ENCODE measurements around the gene JAZF1.

JAZF1 gene

DNA sequence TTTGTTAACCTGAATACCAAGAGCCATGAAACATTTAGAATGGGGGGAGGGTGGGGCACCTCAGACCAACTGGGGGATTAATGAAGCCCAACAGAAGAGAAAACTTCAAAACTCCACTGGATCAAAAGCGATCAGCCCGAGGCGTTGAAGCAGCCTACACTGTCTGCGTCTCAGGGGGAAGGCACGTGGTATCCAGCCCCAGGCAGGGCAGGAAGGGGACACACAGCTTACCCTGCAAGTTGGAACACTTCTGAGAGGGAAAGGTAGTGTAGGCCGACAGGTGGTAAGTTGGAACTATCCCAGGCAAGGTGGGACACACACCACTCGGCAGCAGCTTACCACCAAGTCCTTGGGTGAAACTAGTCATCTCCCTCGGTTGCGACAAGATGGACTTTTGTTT, 337.7 kb downstream of the JAZF1 start:
- DNase-seq (ENCODE audit: low spot score) (no peak), FAIRE-seq (no peak)

DNA sequence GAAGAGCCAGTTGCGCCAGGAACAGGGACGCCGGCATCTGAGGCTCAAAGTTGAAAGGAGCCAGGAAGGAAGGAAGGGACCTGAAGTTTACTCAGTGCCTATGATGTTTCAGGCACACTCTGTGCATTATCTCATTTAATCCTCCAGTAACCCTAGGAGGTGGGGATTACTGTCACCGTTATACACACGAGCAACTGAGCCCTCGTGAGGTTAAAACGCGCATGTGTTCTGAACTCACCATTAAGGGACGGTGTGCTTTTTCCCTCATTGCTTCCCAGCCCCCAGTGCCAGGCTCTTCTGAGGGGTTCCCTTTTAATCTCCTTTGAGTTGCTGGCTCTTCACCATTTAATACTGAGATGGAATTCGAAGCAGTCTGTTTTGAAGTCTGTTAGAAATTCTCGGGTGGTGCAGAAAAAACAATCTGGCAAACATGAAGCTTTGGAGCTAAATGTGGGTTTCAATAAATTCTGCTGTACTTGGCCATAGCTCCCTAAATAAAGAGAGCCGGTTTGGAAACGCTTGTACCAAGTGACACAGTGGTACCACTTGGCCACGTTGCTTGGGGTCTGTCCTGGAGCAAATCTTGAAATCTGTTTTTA, 338.4 kb downstream of the JAZF1 start:
- no peak for DNase-seq (ENCODE audit: low spot score)
- FAIRE-seq = no peak

DNA sequence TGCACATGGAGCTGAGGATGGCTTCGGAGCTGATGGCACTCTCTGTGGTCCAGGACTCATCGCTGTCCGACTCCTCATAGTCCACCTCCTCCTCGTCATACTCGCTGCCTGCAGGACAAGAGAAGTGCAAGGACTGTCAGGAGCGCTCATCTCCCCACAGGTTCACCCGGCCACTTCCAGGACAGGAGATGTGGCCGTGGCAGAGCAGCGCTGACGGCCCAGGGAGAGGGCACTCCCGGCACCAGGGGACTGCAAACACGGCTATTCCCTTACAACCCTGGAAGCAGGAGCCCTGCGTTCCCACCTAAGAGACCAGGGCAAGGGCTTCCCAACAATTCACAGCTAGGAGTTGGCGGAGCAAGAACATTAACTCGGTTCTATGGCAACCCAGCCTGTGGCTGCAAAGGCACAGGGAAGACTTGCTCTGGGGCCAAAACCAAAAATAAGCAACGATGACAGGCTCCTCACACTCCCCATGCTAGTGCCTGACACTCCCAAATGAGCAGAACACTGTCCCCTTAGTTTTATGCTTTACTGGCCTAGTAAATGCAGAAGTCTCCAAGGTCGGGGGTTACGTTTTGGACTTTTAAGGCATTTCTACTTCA, 339.7 kb downstream of the JAZF1 start:
- no peak for DNase-seq (ENCODE audit: low spot score)
- no peak for FAIRE-seq

DNA sequence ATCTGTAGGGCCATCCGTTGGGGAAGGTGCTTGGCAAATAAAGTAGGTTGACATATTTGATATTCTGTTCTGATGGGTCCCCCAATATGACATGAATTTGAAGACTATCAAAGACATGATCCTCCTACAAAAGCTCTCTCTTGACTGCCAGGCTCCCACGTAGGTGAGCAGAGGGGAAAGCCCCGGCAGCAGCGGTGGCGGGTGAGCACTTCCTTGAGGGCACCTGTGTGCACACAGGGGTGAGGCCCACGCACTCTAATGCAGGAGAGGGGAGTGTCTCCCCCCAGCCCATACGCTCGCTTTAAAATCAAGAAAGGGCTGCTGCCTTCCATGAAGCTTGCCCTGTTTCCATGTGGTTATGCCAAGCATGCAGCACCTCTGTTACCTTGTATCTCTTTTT, 340.3 kb downstream of the JAZF1 start:
- DNase-seq (ENCODE audit: low spot score) = no peak
- FAIRE-seq = no peak

DNA sequence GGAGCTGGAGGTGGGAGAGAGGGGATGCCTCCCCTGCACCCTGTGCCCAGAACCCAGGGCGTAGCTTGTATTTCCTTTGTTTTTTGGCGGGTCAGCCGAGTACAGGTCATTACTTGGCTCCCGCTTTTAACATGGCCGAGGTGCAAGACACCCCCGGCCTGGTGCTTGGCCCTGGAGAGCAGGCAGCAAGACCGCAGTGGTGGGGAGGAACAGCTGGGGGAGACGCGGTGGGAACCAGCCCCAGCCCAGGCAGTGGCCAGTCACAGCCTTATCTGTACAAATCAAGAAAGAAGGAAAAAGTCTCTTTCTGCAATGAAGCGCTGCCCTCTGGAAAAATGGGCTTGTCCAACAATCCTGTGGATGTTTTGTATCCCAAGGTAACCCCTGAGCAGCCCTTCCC, 341.5 kb downstream of the JAZF1 start:
- no peak for FAIRE-seq
- no peak for DNase-seq (ENCODE audit: low spot score)

DNA sequence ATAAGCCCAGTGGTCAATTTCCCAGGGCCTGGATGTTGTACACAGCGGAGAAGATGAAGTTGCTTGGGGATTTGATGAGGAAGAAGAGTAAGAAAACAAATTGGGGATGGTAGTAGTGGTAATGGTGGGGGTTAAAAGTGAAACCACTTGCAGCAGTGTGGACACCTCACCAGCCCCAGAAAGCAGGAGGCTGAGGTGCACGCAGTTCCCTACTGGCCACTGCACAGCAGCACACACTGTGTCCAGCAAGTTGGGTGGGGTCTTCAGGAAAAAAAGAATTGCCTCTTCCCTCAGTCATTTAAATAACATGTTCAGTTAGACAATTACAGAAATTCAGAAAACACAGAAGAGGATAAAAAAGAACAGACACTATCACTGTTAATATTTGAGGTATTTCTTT, 344.1 kb downstream of the JAZF1 start:
- no peak for DNase-seq (ENCODE audit: low spot score)
- FAIRE-seq = no peak

DNA sequence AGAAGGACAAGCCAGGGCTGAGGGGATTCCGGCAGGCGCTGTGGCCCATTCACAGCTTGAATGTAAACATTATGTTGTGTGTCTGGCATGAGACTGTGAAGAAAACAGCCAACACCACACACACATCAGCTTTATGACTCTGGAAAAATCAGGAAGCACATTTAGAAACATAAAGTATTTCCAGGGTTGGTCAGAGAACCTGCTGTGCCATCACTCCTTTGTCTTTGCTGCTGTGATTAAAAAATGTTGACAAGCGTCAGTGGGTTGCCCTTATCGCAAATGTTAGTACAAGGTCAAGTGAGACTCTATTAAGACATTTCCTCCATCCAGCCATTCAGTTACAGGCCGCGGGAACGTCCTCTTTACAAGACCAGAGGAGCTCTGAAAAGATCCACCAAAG, 345.2 kb downstream of the JAZF1 start:
- FAIRE-seq (no peak), DNase-seq (ENCODE audit: low spot score) (no peak)

DNA sequence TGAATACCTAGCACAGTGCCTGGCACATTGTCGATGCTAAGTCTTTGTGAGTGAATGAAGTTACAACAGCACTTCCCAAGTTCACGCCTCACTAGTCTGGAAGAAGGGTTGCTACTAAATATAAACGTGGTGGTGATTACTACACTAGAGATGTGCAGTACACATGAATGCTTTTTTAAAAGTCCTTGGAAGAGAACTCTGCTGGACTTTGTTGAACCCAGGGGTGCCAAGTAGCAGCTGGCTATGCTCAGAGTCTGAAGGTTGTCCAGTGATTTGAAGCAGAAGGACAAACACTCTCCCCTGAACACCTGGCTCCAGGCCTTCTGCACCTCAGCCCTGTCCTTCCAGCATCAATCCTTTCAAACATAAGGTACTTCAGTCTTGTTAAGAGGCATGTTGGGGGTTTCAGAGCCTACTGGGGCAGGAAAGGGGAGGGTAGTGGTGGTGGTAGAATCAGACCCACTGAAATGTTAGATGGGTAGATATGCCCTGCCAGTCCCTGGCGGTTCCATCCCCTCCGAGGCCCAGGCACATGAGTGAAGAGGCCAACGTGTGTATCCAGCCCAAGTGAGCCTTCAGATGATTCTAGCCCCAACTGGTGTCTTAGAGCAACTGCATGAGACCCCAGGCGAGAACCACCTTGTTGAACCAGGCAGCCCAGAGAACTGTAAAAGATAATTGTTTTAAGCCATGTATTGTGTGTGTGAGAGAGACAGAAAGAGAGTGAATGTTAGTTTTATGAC, 346.2 kb downstream of the JAZF1 start:
- DNase-seq (ENCODE audit: low spot score) = no peak
- FAIRE-seq = no peak

DNA sequence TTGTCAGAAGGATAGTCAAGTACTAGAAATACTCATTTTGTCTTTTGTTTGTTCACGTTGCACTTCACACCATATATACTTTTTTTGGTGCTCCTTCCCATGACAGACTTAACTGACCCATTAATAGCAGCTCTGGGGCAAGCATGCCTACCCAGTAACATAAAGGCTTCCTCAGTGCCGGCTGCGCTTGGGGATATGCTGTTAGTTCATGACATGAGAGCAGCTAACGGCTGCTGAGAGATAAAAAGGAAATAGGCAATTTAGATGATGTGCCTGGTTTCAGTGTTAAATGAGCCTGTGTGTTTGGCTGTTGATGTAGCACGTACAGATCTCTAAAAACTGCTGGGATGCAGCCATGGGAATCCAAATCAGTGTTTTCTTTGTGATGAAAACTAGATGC, 354.2 kb downstream of the JAZF1 start:
- FAIRE-seq = no peak
- DNase-seq (ENCODE audit: low spot score) = no peak

DNA sequence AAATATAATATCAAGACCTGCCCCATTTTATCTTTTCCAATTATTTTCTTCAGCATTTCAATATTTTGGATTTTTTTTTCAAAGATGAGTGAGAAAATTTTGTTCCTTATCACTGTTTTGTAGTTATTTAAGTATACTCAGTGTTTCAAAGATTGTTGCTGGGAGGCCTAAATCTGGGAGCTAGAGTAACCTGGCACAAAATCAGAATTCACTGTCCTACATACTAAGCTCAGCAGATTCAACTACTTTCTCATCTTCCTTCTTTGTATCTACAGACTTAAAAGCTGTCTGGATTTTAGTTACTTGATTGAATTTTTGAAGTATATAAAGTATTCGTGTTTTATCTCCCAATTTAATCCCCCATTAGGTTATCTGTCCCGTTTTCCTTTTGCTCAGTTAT, 354.7 kb downstream of the JAZF1 start:
- DNase-seq (ENCODE audit: low spot score) (no peak), FAIRE-seq (no peak)

DNA sequence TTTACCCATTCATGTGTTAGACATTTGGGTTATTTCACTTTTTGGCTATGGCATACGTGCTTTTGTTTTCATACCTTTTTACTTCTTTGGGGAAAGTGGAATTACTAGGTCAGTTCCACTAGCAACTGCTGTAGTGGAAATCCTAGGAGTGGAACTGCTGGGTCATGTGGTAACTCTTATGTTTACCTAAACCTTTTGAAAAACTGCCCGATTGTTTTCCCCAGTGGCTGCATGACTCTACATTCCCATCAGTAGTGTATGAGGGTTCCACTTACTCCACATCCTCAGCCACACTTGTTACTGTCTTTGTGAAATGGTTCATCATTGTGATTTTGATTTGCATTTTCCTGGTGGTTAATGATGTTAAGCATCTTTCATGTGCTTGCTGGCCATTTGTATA, 358.4 kb downstream of the JAZF1 start:
- FAIRE-seq (no peak), DNase-seq (ENCODE audit: low spot score) (no peak)

DNA sequence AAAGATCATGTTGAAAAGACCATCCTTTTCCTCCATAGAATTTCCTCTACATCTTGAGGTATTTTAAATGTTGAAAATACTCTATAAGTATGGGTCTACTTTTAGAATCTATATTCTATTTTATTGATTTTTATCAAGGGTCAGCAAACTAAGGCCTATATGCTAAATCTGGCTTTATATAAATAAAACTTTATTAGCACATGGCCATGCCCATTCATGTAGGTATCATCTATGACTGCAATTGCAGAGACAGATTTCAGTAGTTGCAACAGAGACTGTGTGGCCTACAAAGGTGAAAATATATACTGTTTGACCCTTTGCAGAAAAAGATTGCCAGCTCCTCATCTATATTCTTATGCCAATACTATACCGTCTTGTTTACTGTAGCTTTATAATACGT, 367.9 kb downstream of the JAZF1 start:
- FAIRE-seq (no peak), DNase-seq (ENCODE audit: low spot score) (no peak)

DNA sequence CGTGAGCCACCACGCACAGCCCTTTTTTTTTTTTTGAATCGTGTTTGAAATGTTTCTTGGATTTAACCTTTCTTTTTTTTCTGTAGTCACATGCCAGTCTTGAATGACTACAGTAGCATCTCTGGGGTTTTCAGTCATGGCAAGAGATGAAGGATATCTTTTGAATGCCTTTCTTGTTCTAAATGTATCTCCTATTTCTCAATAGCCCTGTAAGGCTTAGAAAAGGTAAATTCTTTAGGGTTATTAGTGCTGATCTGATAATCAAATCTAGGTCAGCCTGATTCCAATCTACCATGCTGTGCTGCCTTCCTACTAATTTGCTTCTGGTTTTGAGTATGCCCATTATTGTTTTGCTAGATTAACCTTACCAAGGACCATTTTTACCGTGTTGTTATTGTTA, 370.4 kb downstream of the JAZF1 start:
- DNase-seq (ENCODE audit: low spot score) = no peak
- no peak for FAIRE-seq

DNA sequence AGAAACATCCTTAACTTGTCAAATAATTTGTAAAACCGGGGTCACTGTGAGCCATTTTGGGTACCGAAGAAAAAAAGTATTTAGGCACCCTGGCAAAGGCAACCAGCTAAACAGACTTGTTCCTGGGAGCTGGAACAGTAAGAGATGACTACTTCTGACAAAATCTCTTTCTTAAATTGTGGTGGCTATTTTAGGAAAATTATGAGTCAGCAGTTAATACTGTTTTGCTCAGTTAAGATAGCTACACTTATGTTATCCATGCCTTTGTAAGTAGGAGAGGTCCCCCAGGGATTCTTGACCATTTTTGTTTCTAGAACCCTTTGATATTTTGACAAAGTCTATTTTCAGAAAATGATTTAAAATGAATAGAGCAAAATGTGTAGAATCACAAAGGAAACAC, 372.0 kb downstream of the JAZF1 start:
- FAIRE-seq = peak; percentile 76

DNA sequence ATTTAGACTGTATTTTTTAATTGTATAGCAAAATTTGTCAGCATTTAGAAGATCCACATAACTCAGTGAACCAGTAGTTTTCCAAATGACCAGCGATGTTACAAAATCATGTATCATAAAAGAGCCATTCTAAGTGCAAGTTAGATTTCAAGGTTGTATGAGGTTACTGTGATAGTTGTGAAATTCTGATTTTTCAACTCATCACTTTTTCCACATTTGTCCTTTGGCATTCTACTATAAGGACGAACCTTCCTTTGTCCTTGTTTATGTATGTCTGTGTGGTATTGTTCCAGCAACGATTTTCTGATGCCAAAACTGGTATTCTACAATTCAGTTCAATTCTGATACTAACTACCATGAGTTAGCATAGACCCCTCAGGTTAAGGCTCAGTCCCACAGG, 376.5 kb downstream of the JAZF1 start:
- DNase-seq (ENCODE audit: low spot score) (no peak), FAIRE-seq (no peak)

More for the DNA sequence above, 372.0 kb downstream of the JAZF1 start:
- DNase-seq (ENCODE audit: low spot score) = peak; percentile 35

DNA sequence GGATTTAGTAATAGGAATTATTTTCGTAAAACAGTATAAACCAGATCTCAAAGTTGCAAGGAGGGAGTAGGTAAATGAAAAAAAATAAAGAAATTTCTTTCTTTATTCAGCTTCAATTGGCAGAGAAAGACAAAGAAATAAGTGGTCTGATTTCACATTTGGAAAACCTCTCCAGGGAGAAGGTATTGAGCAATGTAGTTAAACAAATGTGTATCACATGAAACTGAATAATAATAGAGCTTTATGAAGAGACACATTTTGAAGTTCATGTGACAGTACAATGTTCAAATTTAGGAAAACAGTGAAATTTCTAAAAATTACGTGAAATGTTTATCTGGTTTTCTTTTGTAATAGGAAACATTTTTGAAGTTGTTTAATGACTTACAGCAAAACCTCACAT, 377.6 kb downstream of the JAZF1 start:
- no peak for FAIRE-seq

DNA sequence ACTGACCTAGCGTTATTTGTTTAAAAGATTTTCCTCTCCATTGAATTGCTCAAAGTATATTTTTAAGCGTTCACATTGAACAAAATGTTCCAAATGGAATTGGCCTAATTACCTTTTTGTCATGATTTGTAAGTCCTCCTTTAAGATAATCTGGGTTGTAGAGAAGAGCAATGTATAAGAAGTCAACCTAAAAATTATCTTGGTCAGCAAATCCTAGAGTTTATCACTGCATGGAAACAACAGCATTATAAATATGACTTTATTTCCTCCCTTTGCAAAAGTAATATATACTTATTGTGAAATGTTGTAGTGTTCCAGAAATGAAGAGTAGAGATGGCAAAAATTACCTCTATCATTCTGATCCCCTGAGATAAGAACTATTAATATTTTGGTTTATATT, 381.4 kb downstream of the JAZF1 start:
- FAIRE-seq = no peak

More for the DNA sequence above, 377.6 kb downstream of the JAZF1 start:
- DNase-seq (ENCODE audit: low spot score) = no peak

DNA sequence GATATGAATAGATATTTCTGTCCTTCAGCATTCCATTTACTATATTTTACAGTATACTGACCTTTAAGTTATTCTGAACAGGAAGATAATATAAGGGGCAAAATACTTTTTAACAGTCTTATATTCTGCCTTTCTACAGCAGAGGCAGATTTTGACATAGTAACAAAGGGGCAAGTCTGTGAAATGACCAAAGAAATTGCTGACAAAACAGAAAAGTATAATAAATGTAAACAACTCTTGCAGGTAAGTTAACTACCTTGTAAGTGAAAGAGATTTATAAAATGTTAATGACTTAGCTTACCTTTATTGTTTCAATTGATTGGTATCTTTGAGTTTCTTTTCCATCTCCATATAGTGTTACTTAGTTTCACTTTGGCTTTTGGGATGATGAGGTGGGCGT, 384.6 kb downstream of the JAZF1 start:
- DNase-seq (ENCODE audit: low spot score) = no peak
- no peak for FAIRE-seq

More for the DNA sequence above, 381.4 kb downstream of the JAZF1 start:
- DNase-seq (ENCODE audit: low spot score) = no peak

DNA sequence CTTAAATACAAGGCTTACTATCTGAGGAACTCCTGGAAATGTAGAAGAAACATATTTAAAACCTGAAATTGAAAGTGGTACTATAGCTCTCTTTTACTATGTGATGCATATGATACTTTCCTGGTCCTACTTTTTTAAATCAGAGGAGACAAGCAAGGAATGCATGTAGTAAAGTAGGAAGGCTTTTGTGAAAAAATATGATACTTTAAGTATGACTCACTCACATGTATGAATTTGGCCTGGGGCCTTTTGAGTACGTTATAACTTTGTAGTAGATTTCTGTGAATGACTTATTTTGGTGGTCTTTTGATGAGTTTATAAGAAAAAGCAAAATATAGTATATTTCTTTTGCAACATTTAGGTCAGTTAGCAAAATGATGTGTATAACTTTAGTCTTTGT, 386.8 kb downstream of the JAZF1 start:
- no peak for FAIRE-seq
- DNase-seq (ENCODE audit: low spot score) = no peak

DNA sequence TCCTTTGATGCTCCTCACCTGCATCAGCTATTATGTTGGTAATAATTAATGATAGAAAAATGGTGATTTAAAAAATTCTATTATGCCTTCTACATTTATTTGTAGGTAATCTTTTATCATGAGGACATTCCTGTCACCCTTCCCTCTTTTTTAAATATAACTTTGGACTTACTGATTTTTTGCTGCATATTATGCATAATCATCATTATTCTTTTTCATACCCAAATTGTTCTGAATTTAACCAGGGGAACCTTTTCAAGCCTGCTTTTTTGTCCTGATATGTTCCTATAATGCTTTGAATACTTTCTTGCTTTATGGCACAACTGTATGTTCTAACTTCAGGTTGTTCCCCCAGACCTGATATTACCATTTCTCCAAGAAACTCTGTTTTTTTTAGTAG, 392.2 kb downstream of the JAZF1 start:
- FAIRE-seq (no peak), DNase-seq (ENCODE audit: low spot score) (no peak)

DNA sequence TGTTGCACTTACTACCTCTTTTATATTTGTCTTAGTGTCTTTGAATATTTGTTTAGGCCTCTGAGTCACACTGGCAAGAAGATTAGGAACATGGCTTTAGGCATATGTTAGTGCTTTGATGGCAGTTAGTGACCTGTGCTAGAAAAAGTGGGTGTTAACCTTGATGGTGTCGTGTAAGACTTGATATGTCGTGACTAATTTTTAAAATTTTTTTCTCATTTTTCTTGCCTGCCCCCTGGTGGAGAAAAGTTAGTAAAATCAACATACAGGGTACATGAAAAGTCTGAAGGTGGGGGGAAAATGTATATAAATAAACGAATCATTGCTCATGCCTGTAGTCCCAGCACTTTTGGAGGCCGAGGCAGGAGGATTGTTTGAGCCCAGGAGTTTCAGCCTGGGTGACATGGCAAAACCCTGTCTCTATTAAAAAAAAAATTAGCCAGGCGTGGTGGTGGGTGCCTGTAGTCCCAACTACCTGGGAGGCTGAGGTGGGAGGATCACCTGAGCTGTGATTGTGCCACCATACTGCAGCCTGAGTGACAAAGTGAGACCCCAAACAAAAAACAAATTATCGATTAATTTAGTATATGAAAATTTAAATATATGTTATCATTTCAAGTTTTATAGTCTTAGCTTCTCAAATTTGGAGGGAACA, 396.1 kb downstream of the JAZF1 start:
- DNase-seq (ENCODE audit: low spot score) (peak; percentile 69), FAIRE-seq (peak; percentile 86)

DNA sequence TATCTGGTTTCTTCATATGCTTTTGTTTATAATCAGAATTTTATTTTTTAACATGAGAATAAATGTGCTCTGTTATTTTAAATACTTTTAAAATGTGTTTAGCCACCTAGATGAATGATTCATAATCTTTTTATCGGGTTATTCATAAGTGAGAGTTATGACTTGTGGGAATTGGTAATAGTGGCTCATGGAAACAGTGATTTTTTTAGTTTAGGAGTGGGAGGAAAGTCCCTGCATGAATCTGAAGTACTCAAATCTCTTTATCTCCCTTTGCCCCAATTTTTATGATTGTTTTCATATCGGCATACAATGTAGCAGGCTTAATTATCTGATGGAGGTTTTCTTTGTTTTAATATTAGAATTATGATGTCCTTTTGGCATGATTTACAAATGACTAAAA, 397.7 kb downstream of the JAZF1 start:
- FAIRE-seq = peak; percentile 35
- DNase-seq (ENCODE audit: low spot score) = no peak
